Activated T-cell treated with anti-CD3 and anti-CD28 coated beads, Interleukin-2, amount 50 U/mL, for 4 hours (primary cell): Measurements from ENCODE around the gene MED12L. TPM values are rescaled to one million over a fixed set of nuclear protein-coding genes. Genes with fewer than 3 reads are reported as not detected.
"Not testable (repeated sequence)": the region's sequence is repeated elsewhere in the genome, so short reads cannot be mapped to it uniquely, and the experiment has no call there.

ENCODE experiments used
- ATAC-seq, 2 donors: fragments of 200-7000 bp; cut with Tn5 transposase; one replicate each; pipeline ENCODE4 v1.10.0; 2021
- DNase-seq: peaks from one replicate; pipeline ENCODE4 v3.0.0-alpha.2; 2020
- H3K27me3 Mint-ChIP-seq: one replicate; pipeline ENCODE4 v1.8.0; 2021; ENCODE audit warnings: low read depth, mixed read lengths
- H3K36me3 Mint-ChIP-seq: one replicate; pipeline ENCODE4 v1.8.0; 2022; ENCODE audit warnings: mixed read lengths; ENCODE audit not compliant: insufficient read depth
- H3K4me1 Mint-ChIP-seq: one replicate; pipeline ENCODE4 v1.8.0; 2021; ENCODE audit warnings: low read depth, mixed read lengths
- H3K4me3 Mint-ChIP-seq: one replicate; pipeline ENCODE4 v1.8.0; 2021; ENCODE audit warnings: mild to moderate bottlenecking, moderate library complexity, mixed read lengths
- H3K9me3 Mint-ChIP-seq: one replicate; pipeline ENCODE4 v1.8.0; 2021; ENCODE audit warnings: mixed read lengths
- total RNA-seq, 3 donors: library from RNA; stranded (reverse); gene quantifications; one replicate each; pipeline ENCODE4 v1.2.1, GENCODE V29; 2021

MED12L gene
- total RNA-seq, 3 donors from 2014 or later, result 1.1 to 3.3 (median 1.9) TPM

DNA sequence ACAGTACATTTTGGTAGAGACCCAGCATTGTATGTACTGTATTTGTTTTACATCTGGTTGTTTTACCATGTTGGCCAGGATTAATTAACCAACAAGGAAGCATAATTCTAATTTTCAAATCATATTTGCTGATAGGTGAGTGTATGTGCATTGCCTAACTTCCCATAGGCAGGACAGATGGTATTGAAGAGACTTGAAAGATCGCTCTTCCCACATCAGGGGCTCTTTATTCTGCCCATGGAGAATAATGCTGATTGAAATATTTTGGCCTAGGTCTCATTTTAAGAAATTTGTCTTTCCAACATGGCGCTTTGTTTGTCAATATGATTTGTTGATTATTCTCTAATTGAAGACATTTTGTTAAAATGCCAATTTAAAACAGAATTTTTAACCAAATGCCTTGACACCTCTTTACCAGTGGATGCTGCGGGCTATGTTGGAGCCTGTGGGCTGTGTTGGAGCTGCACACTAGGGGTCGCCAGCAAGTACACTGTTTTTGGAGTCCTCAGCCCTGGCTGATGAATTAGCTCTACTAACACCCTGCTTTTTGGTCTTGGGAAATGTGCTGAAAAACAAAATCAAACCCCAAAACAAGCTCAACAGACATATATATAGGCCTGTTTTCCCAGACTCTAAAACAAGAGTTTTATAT is 293.7 kb downstream of the MED12L start:
- DNase-seq (no peak), ATAC-seq (no peak)
- no peak overlapping the region for H3K4me3 Mint-ChIP-seq
- H3K4me1 Mint-ChIP-seq, result peaks cover 2% of the 10 kb centered on the region
- no peaks in the 10 kb centered on the region for H3K36me3 Mint-ChIP-seq
- no peaks in the 10 kb centered on the region for H3K9me3 Mint-ChIP-seq
- H3K27me3 Mint-ChIP-seq, result peaks cover 8% of the 10 kb centered on the region

- Mint-ChIP-seq H3K4me1 (peaks cover 8% of the 10 kb centered on the region), H3K36me3 (no peaks in the 10 kb centered on the region), H3K9me3 (no peaks in the 10 kb centered on the region), H3K27me3 (peaks cover 10% of the 10 kb centered on the region), H3K4me3 (no peak overlapping the region)
- ATAC-seq (no peak), DNase-seq (no peak)
These were observed 297.2 kb downstream of the MED12L start for GRCh38 chr3:151382671-151383070.

- no peak for ATAC-seq
- DNase-seq, result no peak
- Mint-ChIP-seq H3K27me3 (peaks cover 5% of the 10 kb centered on the region), H3K4me3 (no peak overlapping the region), H3K9me3 (no peaks in the 10 kb centered on the region), H3K36me3 (no peaks in the 10 kb centered on the region), H3K4me1 (peaks cover 8% of the 10 kb centered on the region)
These were observed 297.6 kb downstream of the MED12L start for GRCh38 chr3:151383111-151383510.

DNA sequence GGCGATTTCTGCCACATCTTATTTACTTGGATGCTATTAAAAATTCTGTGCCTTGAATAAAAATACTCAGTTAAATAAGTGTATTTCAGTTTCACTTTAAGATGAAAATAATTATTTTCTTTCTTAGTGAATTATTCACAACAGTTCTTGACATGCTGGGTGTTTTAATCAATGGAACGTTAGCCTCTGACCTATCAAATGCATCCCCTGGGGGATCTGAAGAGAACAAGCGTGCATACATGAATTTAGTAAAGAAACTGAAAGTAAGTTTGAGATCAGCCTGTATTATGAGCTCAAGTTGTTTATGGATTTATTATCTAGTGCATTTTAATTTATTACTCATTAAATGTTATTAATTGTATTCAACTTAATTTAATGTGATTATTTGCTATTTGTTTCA is 298.5 kb downstream of the MED12L start:
- Mint-ChIP-seq H3K9me3 (no peaks in the 10 kb centered on the region), H3K27me3 (peaks cover 5% of the 10 kb centered on the region)

GRCh38 chr3:151384741-151385174 is 299.3 kb downstream of the MED12L start, which contains the start of gene P2RY12:
TSS of gene P2RY12 (minus strand) at chr3:151384753. CDS start at chr3:151338845, 45,908 bp downstream.
- peaks cover 8% of the 10 kb centered on the region for H3K4me1 Mint-ChIP-seq
- H3K27me3 Mint-ChIP-seq, result peaks cover 5% of the 10 kb centered on the region
- H3K4me3 Mint-ChIP-seq, result peak within 1 kb of the TSS; percentile 25
- H3K9me3 Mint-ChIP-seq, result no peaks in the 10 kb centered on the region
- ATAC-seq (no peak), DNase-seq (no peak)
- H3K36me3 Mint-ChIP-seq, result no peaks in the 10 kb centered on the region

More for the DNA sequence above, 298.5 kb downstream of the MED12L start:
- ATAC-seq (no peak), DNase-seq (no peak)
- Mint-ChIP-seq H3K36me3 (no peaks in the 10 kb centered on the region), H3K4me3 (no peak overlapping the region), H3K4me1 (peaks cover 8% of the 10 kb centered on the region)

GRCh38 chr3:151386056-151386455 is 300.6 kb downstream of the MED12L start:
- ATAC-seq (no peak), DNase-seq (no peak)
- H3K27me3 Mint-ChIP-seq, result peaks cover 5% of the 10 kb centered on the region
- no peaks in the 10 kb centered on the region for H3K36me3 Mint-ChIP-seq
- H3K9me3 Mint-ChIP-seq, result no peaks in the 10 kb centered on the region
- H3K4me3 Mint-ChIP-seq, result no peak overlapping the region
- H3K4me1 Mint-ChIP-seq, result peaks cover 8% of the 10 kb centered on the region

GRCh38 chr3:151387432-151387831 is 302.0 kb downstream of the MED12L start:
- H3K9me3 Mint-ChIP-seq, result no peaks in the 10 kb centered on the region
- no peak for ATAC-seq
- H3K4me1 Mint-ChIP-seq, result peaks cover 8% of the 10 kb centered on the region
- no peak for DNase-seq
- no peak overlapping the region for H3K4me3 Mint-ChIP-seq
- peaks cover 5% of the 10 kb centered on the region for H3K27me3 Mint-ChIP-seq
- H3K36me3 Mint-ChIP-seq, result no peaks in the 10 kb centered on the region

DNA sequence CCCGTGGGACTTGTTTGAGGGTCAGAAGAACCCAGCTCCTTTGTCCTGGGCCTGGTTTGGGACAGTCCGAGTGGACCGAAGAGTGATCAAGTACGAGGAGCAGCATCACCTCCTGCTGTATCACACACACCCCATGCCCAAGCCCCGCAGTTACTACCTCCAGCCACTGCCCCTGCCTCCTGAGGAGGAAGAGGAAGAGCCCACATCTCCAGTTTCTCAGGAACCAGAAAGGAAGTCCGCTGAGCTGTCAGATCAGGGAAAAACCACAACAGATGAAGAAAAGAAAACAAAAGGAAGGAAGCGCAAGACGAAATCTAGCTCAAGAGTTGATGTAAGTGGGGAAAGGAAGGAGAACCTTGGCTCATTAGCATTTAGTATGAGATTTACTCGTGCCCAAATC is 302.4 kb downstream of the MED12L start:
- Mint-ChIP-seq H3K27me3 (peaks cover 5% of the 10 kb centered on the region), H3K4me3 (no peak overlapping the region), H3K4me1 (peaks cover 8% of the 10 kb centered on the region), H3K36me3 (no peaks in the 10 kb centered on the region), H3K9me3 (no peaks in the 10 kb centered on the region)
- ATAC-seq (no peak), DNase-seq (no peak)

DNA sequence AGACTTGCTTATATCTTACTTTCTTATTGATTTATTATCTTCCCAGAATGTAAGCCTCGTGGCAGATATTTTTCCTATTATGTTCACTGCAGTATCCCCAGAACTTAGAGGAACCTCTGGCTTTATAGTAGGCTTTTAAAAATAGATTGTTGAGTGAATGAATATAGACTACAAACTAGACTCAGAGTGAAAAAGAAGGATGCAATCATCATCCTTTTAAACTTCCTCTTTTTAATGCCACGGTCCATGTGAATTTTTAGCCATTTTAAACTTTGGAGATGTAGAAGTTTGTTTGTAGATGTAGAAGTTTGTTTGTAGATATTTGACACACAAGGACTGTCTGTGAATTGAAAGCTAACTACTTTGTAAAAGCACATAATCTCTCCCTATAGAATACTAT is 306.3 kb downstream of the MED12L start:
- ATAC-seq, result no peak
- Mint-ChIP-seq H3K27me3 (peaks cover 2% of the 10 kb centered on the region), H3K4me3 (no peak overlapping the region), H3K9me3 (no peaks in the 10 kb centered on the region), H3K4me1 (no peaks in the 10 kb centered on the region), H3K36me3 (no peaks in the 10 kb centered on the region)
- DNase-seq, result no peak

DNA sequence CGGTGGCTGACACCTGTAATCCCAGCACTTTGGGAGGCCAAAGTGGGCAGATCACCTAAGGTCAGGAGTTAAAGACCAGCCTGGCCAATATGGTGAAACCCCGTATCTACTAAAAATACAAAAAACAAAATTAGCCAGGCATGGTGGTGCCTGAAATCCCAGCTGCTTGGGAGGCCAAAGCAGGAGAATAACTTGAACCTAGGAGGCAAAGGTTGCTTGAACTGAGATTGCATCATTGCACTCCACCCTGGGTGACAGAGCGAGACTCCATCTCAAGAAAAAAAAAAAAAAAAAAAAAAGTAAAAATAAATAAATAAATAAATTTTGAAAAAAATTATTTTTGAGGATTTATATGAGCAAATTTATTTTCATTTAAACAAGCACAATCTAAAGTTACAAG is 306.7 kb downstream of the MED12L start:
- H3K9me3 Mint-ChIP-seq, ATAC-seq, DNase-seq, H3K4me1 Mint-ChIP-seq, H3K4me3 Mint-ChIP-seq, H3K27me3 Mint-ChIP-seq, H3K36me3 Mint-ChIP-seq: not testable (repeated sequence)

DNA sequence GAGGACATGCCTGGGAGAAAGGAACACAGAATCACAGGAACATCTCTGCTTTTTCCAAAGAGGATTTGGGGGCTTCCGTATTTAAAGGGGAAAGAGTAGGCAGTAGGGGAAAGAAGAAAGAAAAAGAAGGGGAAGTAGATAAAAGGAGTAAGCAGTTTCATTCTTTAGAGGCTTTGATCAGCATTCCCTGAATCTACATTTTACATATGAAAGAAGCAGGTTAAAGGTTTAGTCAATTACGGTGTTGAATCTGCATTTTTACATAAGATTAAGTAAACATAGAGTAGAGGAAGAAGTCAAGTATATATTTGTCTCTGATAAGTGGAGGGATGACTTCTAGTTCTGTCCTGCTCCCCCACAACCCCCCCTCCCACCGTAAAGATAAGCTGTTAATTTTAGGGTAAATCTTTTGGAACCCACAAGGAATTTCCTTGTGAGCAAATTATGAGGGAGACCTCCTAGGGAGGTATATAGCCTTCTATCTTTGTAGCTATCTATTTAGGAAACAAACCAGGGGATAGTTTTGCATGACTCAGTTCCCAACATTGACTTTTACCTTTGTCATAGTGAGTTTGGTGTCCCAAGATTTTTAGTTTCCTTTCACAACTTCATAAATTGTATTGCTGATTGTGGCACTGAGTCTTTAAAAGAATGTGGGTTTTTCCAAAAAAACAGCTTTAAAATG is 307.8 kb downstream of the MED12L start:
- H3K36me3 Mint-ChIP-seq, result no peaks in the 10 kb centered on the region
- no peak for ATAC-seq

DNA sequence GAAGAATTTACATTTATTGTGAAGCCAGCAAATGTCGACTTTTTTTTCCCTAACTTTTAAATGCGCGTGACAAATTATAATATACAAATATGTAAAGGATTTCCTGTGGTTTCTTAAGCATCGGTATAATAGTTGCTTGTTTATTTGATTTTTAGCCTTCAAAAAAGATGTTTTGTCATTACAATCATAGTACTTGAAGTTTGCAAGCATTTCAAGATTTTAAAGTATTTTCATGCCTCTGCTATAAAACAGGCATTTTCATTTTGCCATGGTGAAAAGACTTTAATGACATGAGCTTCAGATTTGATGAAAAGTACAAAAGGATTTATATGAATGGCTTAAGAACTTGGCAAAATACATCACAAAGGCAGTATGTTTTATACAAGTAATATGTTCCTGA is 308.5 kb downstream of the MED12L start:
- H3K27me3 Mint-ChIP-seq, result no peaks in the 10 kb centered on the region
- no peak for ATAC-seq

More for the DNA sequence above, 307.8 kb downstream of the MED12L start:
- Mint-ChIP-seq H3K4me1 (no peaks in the 10 kb centered on the region), H3K4me3 (no peak overlapping the region), H3K9me3 (no peaks in the 10 kb centered on the region), H3K27me3 (no peaks in the 10 kb centered on the region)
- no peak for DNase-seq

GRCh38 chr3:151394611-151395010 is 309.1 kb downstream of the MED12L start:
- H3K4me1 Mint-ChIP-seq, result no peaks in the 10 kb centered on the region
- ATAC-seq, result no peak
- H3K36me3 Mint-ChIP-seq, result no peaks in the 10 kb centered on the region
- H3K9me3 Mint-ChIP-seq, result no peaks in the 10 kb centered on the region
- no peak for DNase-seq
- H3K4me3 Mint-ChIP-seq, result no peak overlapping the region
- no peaks in the 10 kb centered on the region for H3K27me3 Mint-ChIP-seq

More for the DNA sequence above, 308.5 kb downstream of the MED12L start:
- H3K4me3 Mint-ChIP-seq, result no peak overlapping the region
- H3K36me3 Mint-ChIP-seq, result no peaks in the 10 kb centered on the region
- H3K4me1 Mint-ChIP-seq, result no peaks in the 10 kb centered on the region
- no peak for DNase-seq
- H3K9me3 Mint-ChIP-seq, result no peaks in the 10 kb centered on the region

DNA sequence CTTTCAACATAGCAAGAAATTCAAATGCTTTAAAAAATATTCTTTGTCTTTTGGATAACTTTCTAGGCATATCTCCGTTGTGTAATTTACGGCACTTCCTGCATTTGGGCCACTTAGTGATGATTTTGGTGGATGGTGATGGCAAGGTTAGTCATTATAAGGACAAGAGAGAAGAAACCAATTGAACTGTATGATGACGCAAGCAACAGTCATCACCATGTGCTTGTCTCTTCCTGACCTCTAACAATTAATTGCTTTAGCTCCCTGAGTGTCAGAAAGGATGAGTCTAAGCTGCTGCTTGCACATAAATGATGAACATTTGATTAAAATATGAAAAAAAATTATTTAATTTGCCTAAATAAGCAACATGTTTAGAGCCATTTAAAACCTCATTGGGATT is 310.3 kb downstream of the MED12L start:
- H3K27me3 Mint-ChIP-seq, result no peaks in the 10 kb centered on the region
- no peaks in the 10 kb centered on the region for H3K9me3 Mint-ChIP-seq
- no peaks in the 10 kb centered on the region for H3K36me3 Mint-ChIP-seq
- no peak for ATAC-seq
- no peak for DNase-seq
- no peaks in the 10 kb centered on the region for H3K4me1 Mint-ChIP-seq
- no peak overlapping the region for H3K4me3 Mint-ChIP-seq

DNA sequence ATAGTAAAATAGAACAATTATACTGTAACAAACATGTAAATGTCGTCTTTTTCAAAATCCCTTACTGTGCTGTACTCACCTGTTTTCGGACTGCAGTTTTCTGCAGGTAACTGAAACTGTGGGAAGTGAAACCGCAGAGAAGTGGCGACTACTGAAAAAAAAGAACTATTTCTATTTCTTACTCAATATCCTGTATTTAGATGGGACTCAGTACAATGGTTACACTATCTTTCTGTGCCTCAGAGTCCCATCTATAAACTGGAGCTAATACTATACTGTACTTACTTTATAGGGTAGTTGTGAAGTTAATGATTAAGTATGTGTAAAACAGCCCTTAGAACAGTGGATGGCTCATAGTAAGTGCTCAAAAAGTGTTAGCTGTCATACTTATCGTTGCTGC is 313.4 kb downstream of the MED12L start:
- ATAC-seq (no peak), DNase-seq (no peak)
- Mint-ChIP-seq H3K9me3 (no peaks in the 10 kb centered on the region), H3K27me3 (peaks cover 4% of the 10 kb centered on the region), H3K36me3 (no peaks in the 10 kb centered on the region), H3K4me3 (no peak overlapping the region), H3K4me1 (no peaks in the 10 kb centered on the region)
